H7 (cell line): ENCODE results near the gene KPRP. TPM values are rescaled to one million over a fixed set of nuclear protein-coding genes. Genes with fewer than 3 reads are reported as not detected.
A peak's percentile ranks its signal among the peaks of the same experiment; 100 is the strongest.

Experiments used
- DNase-seq: peaks from one replicate; pipeline ENCODE4 v3.0.0; 2012
- H3K27me3 ChIP-seq: 2 replicates; pipeline ENCODE4 v1.6.0; 2011; ENCODE audit warnings: mild to moderate bottlenecking, low read length; ENCODE audit not compliant: control insufficient read depth, insufficient read depth
- H3K36me3 ChIP-seq: replicated peaks from 2 replicates; pipeline ENCODE4 v1.5.1; 2011; ENCODE audit warnings: low read length; ENCODE audit not compliant: control insufficient read depth, insufficient read depth
- H3K4me3 ChIP-seq: 2 replicates; pipeline ENCODE4 v1.5.1; 2011; ENCODE audit warnings: low read depth, mild to moderate bottlenecking, control low read depth, low read length, moderate library complexity; ENCODE audit not compliant: insufficient read depth
- total RNA-seq: library from RNA; depleted of rRNA; stranded (reverse); fragments of >200 nt; shearing (Covaris generic); gene quantifications from 2 replicates; pipeline ENCODE4 v1.2.3, GENCODE V29; 2014; rRNA removed

Gene KPRP
- total RNA-seq, 1 experiment from 2014 or later = not detected

DNA sequence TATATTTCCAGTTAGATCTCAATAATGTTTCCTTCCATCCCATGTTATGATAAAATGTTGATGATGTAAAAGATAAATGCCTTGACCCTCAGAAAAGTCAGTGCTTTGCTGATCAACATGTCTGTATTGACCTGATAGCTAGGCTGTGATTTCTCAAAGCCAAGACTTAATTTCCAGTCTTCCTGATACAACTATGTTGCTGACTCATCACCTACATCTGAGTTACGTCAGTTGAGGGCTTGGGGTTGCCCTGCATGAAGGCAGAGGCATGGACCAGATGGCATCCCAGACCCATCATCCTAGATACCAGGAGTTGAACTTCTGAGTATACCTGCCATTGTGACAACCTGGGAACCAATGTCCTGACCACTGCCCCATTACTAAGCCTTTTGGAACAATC is 43.5 kb downstream of the KPRP start:
- Histone ChIP-seq H3K4me3 (no peak overlapping the region), H3K36me3 (no peaks in the 10 kb centered on the region), H3K27me3 (no peaks in the 10 kb centered on the region)
- DNase-seq = peak; percentile 1

DNA sequence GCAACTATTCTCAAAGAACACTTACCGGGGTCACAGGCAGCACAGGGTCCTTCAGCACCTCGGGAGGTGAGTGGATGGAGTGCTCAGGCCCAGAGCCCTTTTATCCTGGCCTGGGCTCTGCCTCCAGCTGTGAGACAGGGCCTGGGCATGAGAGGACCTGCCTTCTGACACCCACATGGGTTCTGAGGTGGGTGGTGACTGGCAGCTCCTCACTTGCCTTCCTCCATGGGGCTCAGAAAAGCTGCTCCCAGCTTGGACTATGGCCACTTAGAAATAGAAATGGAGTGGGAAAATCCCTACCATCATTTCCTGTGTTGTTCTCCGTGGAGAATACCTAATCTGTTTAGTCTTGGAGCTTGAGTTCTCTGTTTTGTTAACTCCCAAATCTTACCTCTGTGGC is 48.8 kb downstream of the KPRP start, which contains the start of gene LCE1C:
Gene LCE1C, minus strand, starts transcription at position 76 of the 400 bp plus-strand sequence. CDS start 1,173 bp downstream, outside the sequence.
- Histone ChIP-seq H3K4me3 (no peak within 1 kb of the TSS), H3K36me3 (no peaks in the 10 kb centered on the region), H3K27me3 (no peaks in the 10 kb centered on the region; the same call in 1 of the 2 replicates)
- DNase-seq = peak; percentile 3

DNA sequence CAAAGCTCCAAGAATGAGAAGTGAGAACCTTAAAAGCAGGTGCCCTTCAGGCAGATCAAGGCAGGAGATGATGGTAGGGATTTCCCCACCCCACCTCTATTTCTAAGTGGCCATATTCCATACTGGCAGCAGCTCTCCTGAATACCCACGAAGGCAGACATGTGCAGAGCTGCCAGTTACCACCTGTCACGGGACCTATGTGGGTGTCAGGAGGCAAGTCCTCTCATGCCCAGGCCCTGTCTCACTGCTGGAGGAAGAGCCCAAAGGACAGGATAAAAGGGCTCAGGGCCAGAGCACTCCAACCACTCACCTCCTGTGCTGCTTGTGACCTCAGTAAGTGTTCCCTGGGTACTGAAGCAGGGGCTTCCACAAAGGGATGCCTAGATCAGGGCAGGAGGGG is 53.2 kb downstream of the KPRP start:
- Histone ChIP-seq H3K27me3 (no peaks in the 10 kb centered on the region; the same call in 1 of the 2 replicates), H3K36me3 (no peaks in the 10 kb centered on the region), H3K4me3 (no peak overlapping the region)
- peak; percentile 0 for DNase-seq

Other genes with a start within 250 kb of the KPRP start
- not detected in 2 replicates for gene LCE5A, start 247.2 kb upstream of the KPRP start, total RNA-seq
- not detected in 2 replicates for gene CRCT1, start 243.5 kb upstream of the KPRP start, total RNA-seq
- not detected in 2 replicates for gene LCE3E, start 191.2 kb upstream of the KPRP start, total RNA-seq
- not detected in 2 replicates for gene LCE3D, start 177.5 kb upstream of the KPRP start, total RNA-seq
- gene LCE3C, start 157.8 kb upstream of the KPRP start, total RNA-seq = not detected in 2 replicates
- gene LCE3B, start 144.2 kb upstream of the KPRP start, total RNA-seq = not detected in 2 replicates
- gene LCE3A, start 134.9 kb upstream of the KPRP start, total RNA-seq = not detected in 2 replicates
- not detected in 2 replicates for gene LCE2D, start 94.6 kb upstream of the KPRP start, total RNA-seq
- gene LCE2C, start 82.7 kb upstream of the KPRP start, total RNA-seq = not detected in 2 replicates
- not detected in 2 replicates for gene LCE2B, start 71.9 kb upstream of the KPRP start, total RNA-seq
- gene LCE2A, start 59.7 kb upstream of the KPRP start, total RNA-seq = not detected in 2 replicates
- gene LCE4A, start 49.9 kb upstream of the KPRP start, total RNA-seq = not detected in 2 replicates
- not detected in 2 replicates for gene LCE1F, start 17.1 kb downstream of the KPRP start, total RNA-seq
- not detected in 2 replicates for gene LCE1E, start 28.2 kb downstream of the KPRP start, total RNA-seq
- gene LCE1D, start 38.7 kb downstream of the KPRP start, total RNA-seq = not detected in 2 replicates
- not detected in 2 replicates for gene LCE1C, start 48.6 kb downstream of the KPRP start, total RNA-seq
- not detected in 2 replicates for gene LCE1B, start 53.9 kb downstream of the KPRP start, total RNA-seq
- gene LCE1A, start 69.4 kb downstream of the KPRP start, total RNA-seq = not detected in 2 replicates
- gene LCE6A, start 84.8 kb downstream of the KPRP start, total RNA-seq = not detected in 2 replicates
- not detected in 2 replicates for gene LCE7A, start 102.0 kb downstream of the KPRP start, total RNA-seq
- gene SMCP, start 120.3 kb downstream of the KPRP start, total RNA-seq = not detected in 2 replicates
- gene IVL, start 150.5 kb downstream of the KPRP start, total RNA-seq = not detected in 2 replicates
- not detected in 2 replicates for gene SPRR5, start 189.2 kb downstream of the KPRP start, total RNA-seq
- gene SPRR4, start 212.6 kb downstream of the KPRP start, total RNA-seq = not detected in 2 replicates
- not detected in 2 replicates for gene SPRR1A, start 226.1 kb downstream of the KPRP start, total RNA-seq
- gene SPRR3, start 243.7 kb downstream of the KPRP start, total RNA-seq = not detected in 2 replicates